NCI-H226 (cell line): ENCODE results near the gene TSEN2.
"Not testable (repeated sequence)": the region's sequence is repeated elsewhere in the genome, so short reads cannot be mapped to it uniquely, and the experiment has no call there.

Experiments used
- DNase-seq: peaks from one replicate; pipeline ENCODE4 v3.0.0-alpha.2; 2015

Gene TSEN2

GRCh38 chr3:12484198-12484982 is at the start of gene TSEN2:
TSEN2 (plus strand) TSS chr3:12484480; CDS start chr3:12489801, 5,321 bp downstream.
- DNase-seq: peak; percentile 84

- DNase-seq: no peak
Measured at GRCh38 chr3:12436514-12437220, 47.6 kb upstream of the TSEN2 start.

- DNase-seq: no peak
Measured at GRCh38 chr3:12437221-12437605, 47.1 kb upstream of the TSEN2 start.

GRCh38 chr3:12437861-12438260 is 46.4 kb upstream of the TSEN2 start:
- DNase-seq: no peak

GRCh38 chr3:12438318-12438717 is 46.0 kb upstream of the TSEN2 start:
- DNase-seq: no peak

GRCh38 chr3:12439161-12439940 is 44.9 kb upstream of the TSEN2 start:
- no peak for DNase-seq

GRCh38 chr3:12440927-12441714 is 43.2 kb upstream of the TSEN2 start:
- no peak for DNase-seq

GRCh38 chr3:12442654-12443501 is 41.4 kb upstream of the TSEN2 start:
- peak; percentile 34 for DNase-seq

GRCh38 chr3:12443781-12444522 is 40.3 kb upstream of the TSEN2 start:
- DNase-seq: no peak

- DNase-seq: no peak
Measured at GRCh38 chr3:12444582-12445471, 39.5 kb upstream of the TSEN2 start.

- no peak for DNase-seq
Measured at GRCh38 chr3:12445523-12446240, 38.6 kb upstream of the TSEN2 start.

- DNase-seq: no peak
Measured at GRCh38 chr3:12446298-12446697, 38.0 kb upstream of the TSEN2 start.

- DNase-seq: no peak
Measured at GRCh38 chr3:12447075-12447474, 37.2 kb upstream of the TSEN2 start.

GRCh38 chr3:12448404-12449202 is 35.7 kb upstream of the TSEN2 start:
- DNase-seq: not testable (repeated sequence)

- no peak for DNase-seq
Measured at GRCh38 chr3:12449889-12450682, 34.2 kb upstream of the TSEN2 start.

- no peak for DNase-seq
Measured at GRCh38 chr3:12451481-12451880, 32.8 kb upstream of the TSEN2 start.

GRCh38 chr3:12451960-12452359 is 32.3 kb upstream of the TSEN2 start:
- DNase-seq: no peak
